Caco-2 (cell line): ENCODE data around the gene PLCH1. TPM values are rescaled to one million over a fixed set of nuclear protein-coding genes. Genes with fewer than 3 reads are reported as not detected.

Experiments used
- BruUV-seq: library from RNA; stranded (reverse); fragments of 400-500 nt; replicated peaks from 2 replicates; lab custom pipeline; 2021; lab: Mats Ljungman, UMichigan
- CTCF ChIA-PET: fragments of 300-600 bp; sonication (Branson Sonifier 250); formaldehyde crosslinking; loops from one replicate; lab custom pipeline; 2022; ENCODE audit warnings: antibody characterized with exemption; lab: Charles Lee
- POLR2A ChIA-PET: fragments of 300-600 bp; sonication (Branson Sonifier 250); formaldehyde crosslinking; loops from one replicate; lab custom pipeline; 2022; ENCODE audit warnings: antibody characterized with exemption; lab: Charles Lee
- DNase-seq, 2 experiments: peaks; one replicate each; pipeline versions ENCODE4 v3.0.0 to v3.0.0-alpha.2; 2020 to 2022
- H3K27me3 ChIP-seq: replicated peaks from 2 replicates; pipeline ENCODE4 v1.6.0; 2011; ENCODE audit warnings: low read length; ENCODE audit not compliant: control insufficient read depth, insufficient read depth
- H3K36me3 ChIP-seq: 2 replicates; pipeline ENCODE4 v1.5.1; 2011; ENCODE audit warnings: low read length; ENCODE audit not compliant: control insufficient read depth, insufficient read depth
- H3K4me1 ChIP-seq: fragments of 250-450 bp; sonication (Bioruptor Pico); 2 replicates; pipeline ENCODE4 v1.5.1; 2020; ENCODE audit warnings: mild to moderate bottlenecking
- H3K4me3 ChIP-seq: 2 replicates; pipeline ENCODE4 v1.5.1; 2011; ENCODE audit warnings: low read depth, mild to moderate bottlenecking, control low read depth, low read length
- H3K9me3 ChIP-seq: fragments of 250-450 bp; sonication (Bioruptor Pico); 2 replicates; pipeline ENCODE4 v1.5.1; 2020; ENCODE audit warnings: mild to moderate bottlenecking, moderate library complexity
- H3K27ac Mint-ChIP-seq: one replicate; pipeline ENCODE4 v1.8.0; 2022; ENCODE audit warnings: mixed read lengths; ENCODE audit not compliant: unreplicated experiment
- H3K27me3 Mint-ChIP-seq: one replicate; pipeline ENCODE4 v1.8.0; 2022; ENCODE audit warnings: mixed read lengths; ENCODE audit not compliant: insufficient read depth, unreplicated experiment
- H3K36me3 Mint-ChIP-seq: one replicate; pipeline ENCODE4 v1.8.0; 2022; ENCODE audit warnings: mild to moderate bottlenecking, mixed read lengths; ENCODE audit not compliant: insufficient read depth, unreplicated experiment
- H3K4me1 Mint-ChIP-seq: one replicate; pipeline ENCODE4 v1.8.0; 2022; ENCODE audit warnings: low read depth, mixed read lengths; ENCODE audit not compliant: unreplicated experiment
- H3K4me3 Mint-ChIP-seq: one replicate; pipeline ENCODE4 v1.8.0; 2022; ENCODE audit warnings: mild to moderate bottlenecking, moderate library complexity, mixed read lengths; ENCODE audit not compliant: unreplicated experiment
- H3K9me3 Mint-ChIP-seq: one replicate; pipeline ENCODE4 v1.8.0; 2022; ENCODE audit warnings: mixed read lengths; ENCODE audit not compliant: unreplicated experiment
- CTCF ChIP-seq, 2 experiments: fragments of 200-600 bp in 1 of 2; IDR thresholded peaks; 1 replicate in 1 of 2; 2 replicates in 1 of 2; pipeline versions ENCODE4 v1.5.1 to v1.8.0; 2011 to 2022; ENCODE audit warnings: antibody characterized with exemption in 1 of 2, control low read depth in 1 of 2, inconsistent platforms in 1 of 2, low read depth in 1 of 2, low read length in 1 of 2, mild to moderate bottlenecking in 1 of 2, moderate library complexity in 1 of 2; ENCODE audit not compliant: insufficient read depth in 1 of 2, severe bottlenecking in 1 of 2, unreplicated experiment in 1 of 2
- intact Hi-C: fragments of 100-400 bp; cut with micrococcal nuclease; formaldehyde crosslinking; loops from one replicate; pipeline ENCODE4 v1.10.0; 2022; ENCODE audit not compliant: unreplicated experiment
- total RNA-seq: library from RNA; stranded (reverse); gene quantifications from 2 replicates; pipeline ENCODE4 v1.2.3, GENCODE V29; 2022

PLCH1 gene
- total RNA-seq, 1 experiment from 2014 or later, result 3.1 TPM

GRCh38 chr3:155683344-155683720 is 61.5 kb downstream of the PLCH1 start:
- Histone ChIP-seq H3K36me3 (no peaks in the 10 kb centered on the region), H3K4me3 (no peak overlapping the region), H3K27me3 (no peaks in the 10 kb centered on the region), H3K4me1 (no peaks in the 10 kb centered on the region), H3K9me3 (no peaks in the 10 kb centered on the region)
- Mint-ChIP-seq H3K4me3 (no peak overlapping the region), H3K4me1 (no peaks in the 10 kb centered on the region), H3K36me3 (no peaks in the 10 kb centered on the region), H3K9me3 (no peaks in the 10 kb centered on the region), H3K27me3 (no peaks in the 10 kb centered on the region), H3K27ac (no peak overlapping the region)
- CTCF ChIA-PET, result no interaction called here
- intact Hi-C loops, result no loop called here
- no peak for DNase-seq
- BruUV-seq, result no TSS peak
- TF ChIP-seq CTCF (IDR thresholded peaks at IDR 0.05; ENCODE audit: insufficient read depth in 1 of 2, low read depth in 1 of 2, low read length in 1 of 2, severe bottlenecking in 1 of 2, unreplicated experiment in 1 of 2), result no peak
- POLR2A ChIA-PET, result no interaction called here

- H3K27ac Mint-ChIP-seq, result no peak overlapping the region
- ChIA-PET POLR2A (no interaction called here), CTCF (interaction anchor here (0.6 kb wide), 1 partner anchor 300 kb away, joined by 3 read pairs; no protein-coding TSS in a partner anchor)
- no TSS peak for BruUV-seq
- no peaks in the 10 kb centered on the region for H3K36me3 Mint-ChIP-seq
- no peaks in the 10 kb centered on the region for H3K27me3 Mint-ChIP-seq
- intact Hi-C loops, result no loop called here
- no peaks in the 10 kb centered on the region for H3K9me3 Mint-ChIP-seq
- Histone ChIP-seq H3K9me3 (no peaks in the 10 kb centered on the region), H3K36me3 (no peaks in the 10 kb centered on the region), H3K4me3 (no peak overlapping the region), H3K27me3 (no peaks in the 10 kb centered on the region), H3K4me1 (no peaks in the 10 kb centered on the region)
- H3K4me3 Mint-ChIP-seq, result no peak overlapping the region
- no peak for DNase-seq
- no peaks in the 10 kb centered on the region for H3K4me1 Mint-ChIP-seq
- no peak for TF ChIP-seq CTCF (IDR thresholded peaks at IDR 0.05; ENCODE audit: insufficient read depth in 1 of 2, low read depth in 1 of 2, low read length in 1 of 2, severe bottlenecking in 1 of 2, unreplicated experiment in 1 of 2)
These were observed 62.2 kb downstream of the PLCH1 start for GRCh38 chr3:155682426-155683343.

GRCh38 chr3:155676252-155676981 is 68.5 kb downstream of the PLCH1 start:
- H3K4me1 ChIP-seq, result no peaks in the 10 kb centered on the region
- H3K36me3 ChIP-seq, result no peaks in the 10 kb centered on the region
- POLR2A ChIA-PET, result no interaction called here
- Mint-ChIP-seq H3K4me3 (no peak overlapping the region), H3K27ac (no peak overlapping the region), H3K36me3 (no peaks in the 10 kb centered on the region), H3K9me3 (no peaks in the 10 kb centered on the region), H3K27me3 (no peaks in the 10 kb centered on the region), H3K4me1 (no peaks in the 10 kb centered on the region)
- no TSS peak for BruUV-seq
- no peak for DNase-seq
- H3K27me3 ChIP-seq, result no peaks in the 10 kb centered on the region
- CTCF ChIA-PET, result no interaction called here
- H3K9me3 ChIP-seq, result no peaks in the 10 kb centered on the region
- no peak for TF ChIP-seq CTCF (IDR thresholded peaks at IDR 0.05; ENCODE audit: insufficient read depth in 1 of 2, low read depth in 1 of 2, low read length in 1 of 2, severe bottlenecking in 1 of 2, unreplicated experiment in 1 of 2)
- H3K4me3 ChIP-seq, result no peak overlapping the region
- intact Hi-C loops, result no loop called here
